GM10266 (cell line): Measurements from ENCODE around the gene DCTN1.

Experiments used
- DNase-seq: peaks from one replicate; pipeline ENCODE4 v3.0.0; 2012; ENCODE audit errors: extremely low spot score
- TF ChIP-seq, protein P1 (sequence below): IDR thresholded peaks from 2 replicates; pipeline ENCODE4 v1.5.1; 2012; ENCODE audit warnings: mild to moderate bottlenecking, low read depth; ENCODE audit not compliant: control insufficient read depth, insufficient read depth; ENCODE audit errors: missing control alignments

The DCTN1 gene

DNA sequence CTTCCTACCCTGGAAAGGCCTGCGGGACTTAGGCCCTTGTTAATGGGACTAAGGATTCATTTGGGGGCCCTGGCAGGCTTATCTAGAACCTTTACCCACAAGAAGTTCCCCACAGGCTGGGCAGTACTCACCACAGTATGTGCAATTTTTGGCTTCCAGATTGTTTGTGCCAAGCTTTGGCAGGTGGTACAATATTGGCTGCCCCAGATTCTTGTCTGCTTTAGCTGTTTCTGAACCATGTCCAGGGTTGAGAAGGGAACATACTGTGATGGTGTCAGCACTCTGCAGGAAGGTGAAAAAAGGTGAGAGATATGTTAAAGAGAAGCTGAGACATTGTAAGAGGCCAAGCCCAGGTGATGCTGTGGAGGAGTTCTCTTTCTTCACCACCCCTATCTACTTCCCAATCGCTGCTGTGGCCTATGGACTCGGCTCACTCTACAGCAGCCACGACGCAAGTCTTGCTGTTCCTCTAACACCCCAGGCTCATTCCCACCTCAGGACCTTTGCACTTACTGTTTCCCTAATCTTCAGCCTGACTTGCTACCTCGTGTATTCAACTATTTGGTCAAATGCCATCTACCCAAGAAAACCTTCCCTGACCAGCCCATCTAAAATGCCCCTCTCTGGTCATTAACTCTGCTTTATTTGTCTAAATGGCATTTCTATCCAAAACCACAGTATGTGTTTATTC lies 46.1 kb downstream of the DCTN1 start:
- TF ChIP-seq, protein P1, sequence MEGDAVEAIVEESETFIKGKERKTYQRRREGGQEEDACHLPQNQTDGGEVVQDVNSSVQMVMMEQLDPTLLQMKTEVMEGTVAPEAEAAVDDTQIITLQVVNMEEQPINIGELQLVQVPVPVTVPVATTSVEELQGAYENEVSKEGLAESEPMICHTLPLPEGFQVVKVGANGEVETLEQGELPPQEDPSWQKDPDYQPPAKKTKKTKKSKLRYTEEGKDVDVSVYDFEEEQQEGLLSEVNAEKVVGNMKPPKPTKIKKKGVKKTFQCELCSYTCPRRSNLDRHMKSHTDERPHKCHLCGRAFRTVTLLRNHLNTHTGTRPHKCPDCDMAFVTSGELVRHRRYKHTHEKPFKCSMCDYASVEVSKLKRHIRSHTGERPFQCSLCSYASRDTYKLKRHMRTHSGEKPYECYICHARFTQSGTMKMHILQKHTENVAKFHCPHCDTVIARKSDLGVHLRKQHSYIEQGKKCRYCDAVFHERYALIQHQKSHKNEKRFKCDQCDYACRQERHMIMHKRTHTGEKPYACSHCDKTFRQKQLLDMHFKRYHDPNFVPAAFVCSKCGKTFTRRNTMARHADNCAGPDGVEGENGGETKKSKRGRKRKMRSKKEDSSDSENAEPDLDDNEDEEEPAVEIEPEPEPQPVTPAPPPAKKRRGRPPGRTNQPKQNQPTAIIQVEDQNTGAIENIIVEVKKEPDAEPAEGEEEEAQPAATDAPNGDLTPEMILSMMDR, result no peak
- DNase-seq, result no peak

DNA sequence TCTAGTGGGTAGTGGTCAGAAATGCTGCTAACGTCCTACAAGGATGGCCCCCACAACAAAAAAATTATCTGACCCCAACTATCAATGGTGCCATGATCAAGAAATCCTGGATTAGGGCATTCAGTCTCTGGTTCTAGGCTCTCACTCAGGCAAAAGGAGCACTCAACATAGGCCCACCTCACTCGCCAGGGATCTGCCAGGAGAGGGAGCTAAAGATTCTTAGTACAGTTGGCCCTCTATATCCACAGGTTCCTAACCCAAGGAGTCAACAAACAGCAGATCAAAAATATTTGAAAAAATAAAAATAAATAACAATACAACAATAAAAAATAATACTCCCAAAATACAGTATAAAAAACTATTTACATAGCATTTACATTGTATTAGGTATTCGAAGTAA lies 46.9 kb downstream of the DCTN1 start:
- TF ChIP-seq, protein P1, result peak; percentile 41
- no peak for DNase-seq

DNA sequence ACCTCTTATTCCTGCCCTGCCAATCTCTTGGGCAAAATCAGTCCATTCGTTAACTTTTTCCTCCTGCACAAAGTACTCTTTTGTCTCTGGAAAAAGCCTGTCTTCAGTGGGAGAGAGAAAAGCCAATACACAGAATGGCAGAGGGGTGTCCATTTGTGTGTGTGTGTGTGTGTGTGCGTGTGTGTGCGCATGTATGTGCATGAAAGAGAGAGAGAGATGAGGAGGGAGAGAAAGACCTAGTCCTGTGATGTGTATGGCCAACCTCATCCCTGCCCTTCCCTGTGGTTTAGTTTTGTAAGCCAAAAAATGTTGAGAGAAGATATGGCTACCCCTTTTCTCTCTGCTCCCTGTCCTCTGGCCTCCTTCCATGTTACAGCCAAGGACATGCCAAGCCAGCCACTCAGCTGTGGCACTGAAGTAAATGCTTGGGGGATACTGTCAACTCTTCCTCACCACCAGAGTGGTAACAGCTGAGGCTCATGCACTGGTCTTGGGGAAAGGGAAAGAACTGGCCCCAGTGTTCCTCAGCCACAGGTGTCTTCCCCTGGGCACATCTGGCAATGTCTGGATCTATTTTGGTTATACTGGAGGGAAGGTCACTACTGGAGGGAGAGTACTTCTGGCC lies 47.4 kb downstream of the DCTN1 start:
- no peak for DNase-seq
- TF ChIP-seq, protein P1, result no peak

DNA sequence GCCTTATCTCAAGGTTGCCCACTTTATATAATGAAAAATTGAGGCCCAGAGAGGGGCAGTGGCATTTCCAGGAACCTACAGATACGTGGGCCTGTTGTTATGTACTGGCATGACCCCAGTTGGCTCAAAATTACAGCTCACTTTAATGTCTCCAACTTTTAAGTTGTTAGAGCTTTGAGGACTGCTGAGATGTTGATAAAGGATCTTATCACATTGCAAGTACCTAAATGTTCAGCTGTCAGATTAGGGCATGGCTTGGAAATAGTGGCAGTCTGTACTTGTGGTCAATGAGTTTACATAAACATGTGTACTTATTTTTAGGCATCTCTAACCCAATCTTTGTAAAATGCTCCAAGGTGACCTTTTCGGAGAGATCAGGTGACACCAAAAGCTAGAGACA lies 51.5 kb downstream of the DCTN1 start:
- TF ChIP-seq, protein P1, result no peak
- no peak for DNase-seq

DNA sequence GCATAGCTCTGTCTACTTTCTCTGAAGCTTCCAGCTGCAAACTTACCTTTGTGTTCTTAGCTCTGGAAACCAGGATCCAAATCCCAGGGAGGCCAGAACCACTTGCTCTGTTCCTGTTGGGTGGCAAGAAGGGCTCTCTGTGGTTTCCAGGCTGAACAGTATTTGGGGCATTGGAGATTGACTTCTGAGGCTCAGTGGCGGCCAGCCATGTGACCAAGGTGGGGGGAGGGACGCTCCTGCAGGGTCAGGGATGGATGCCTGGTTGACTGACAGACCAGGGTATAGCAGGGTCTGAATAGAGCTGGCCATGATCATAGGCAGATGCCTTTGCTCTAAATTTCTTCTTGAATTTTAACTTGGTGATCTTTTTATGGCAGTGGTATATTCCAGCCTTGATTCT lies 52.0 kb downstream of the DCTN1 start:
- DNase-seq, result no peak

DNA sequence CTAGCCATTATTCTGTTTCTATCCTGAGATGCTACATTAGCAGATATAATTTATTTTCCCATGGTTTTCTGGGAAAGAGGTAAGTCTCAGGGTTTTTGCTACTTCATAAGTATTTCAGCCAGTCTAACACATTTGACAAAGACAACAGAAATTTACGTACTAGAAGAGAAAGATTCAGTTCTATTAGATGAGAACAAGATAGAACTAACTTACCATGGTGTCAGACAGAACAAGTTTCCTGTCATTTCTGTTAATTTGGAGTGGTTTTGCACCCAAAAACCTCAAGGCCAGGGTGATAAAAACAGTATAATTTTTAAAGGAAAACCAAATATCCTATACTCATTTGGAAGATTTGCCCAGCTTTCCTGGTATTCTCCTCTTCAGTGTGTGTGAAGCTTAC lies 52.5 kb downstream of the DCTN1 start:
- DNase-seq, result no peak
- TF ChIP-seq, protein P1, result no peak

More for the DNA sequence above, 52.0 kb downstream of the DCTN1 start:
- TF ChIP-seq, protein P1, result no peak

DNA sequence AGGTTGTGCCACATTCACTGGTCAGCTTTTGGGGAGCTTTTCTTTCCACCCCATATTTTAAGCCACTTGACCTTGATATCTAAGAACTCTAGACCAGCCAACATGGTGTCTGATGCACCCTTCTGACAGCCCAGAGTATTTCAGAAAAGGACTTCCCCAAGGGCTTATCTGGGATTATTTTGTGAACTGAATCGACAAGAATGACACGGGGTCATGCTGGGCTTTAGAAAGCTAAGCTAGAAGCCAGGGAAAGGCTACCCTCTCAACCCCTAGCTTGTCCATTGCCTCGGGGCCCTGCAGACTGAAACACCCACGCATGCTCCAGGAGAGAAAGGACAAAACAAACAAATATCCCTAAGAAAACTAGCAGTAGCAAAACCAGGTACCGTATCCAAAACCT lies 52.9 kb downstream of the DCTN1 start:
- TF ChIP-seq, protein P1, result no peak
- DNase-seq, result no peak
